Measurements from ENCODE around the gene MTUS2.

GRCh38 chr13:29423050-29423449 lies 602.9 kb downstream of the MTUS2 start:
- no peak for TF ChIP-seq POLR2A (IDR thresholded peaks at IDR 0.05; ENCODE audit: extremely low read depth, insufficient read length)
- TF ChIP-seq CTCF (IDR thresholded peaks at IDR 0.05; ENCODE audit: low read depth, low read length) = no peak
